GM23338 (cell line): ENCODE measurements around the gene SPATA9.

Experiments
- CREB1 ChIP-seq: fragments of 250-450 bp; sonication (Bioruptor Pico); IDR thresholded peaks from 2 replicates; pipeline ENCODE4 v1.5.0; 2020; ENCODE audit warnings: low read depth, mild to moderate bottlenecking, moderate library complexity
- EZH2 ChIP-seq: fragments of 200-600 bp; sonication (generic); IDR thresholded peaks from one replicate; pipeline ENCODE4 v1.8.0; 2017; ENCODE audit warnings: antibody characterized with exemption, mild to moderate bottlenecking, low read depth; ENCODE audit not compliant: unreplicated experiment
- EZH2phosphoT487 ChIP-seq: fragments of 200-600 bp; sonication (generic); IDR thresholded peaks from one replicate; pipeline ENCODE4 v1.8.1; 2018; ENCODE audit warnings: antibody characterized with exemption; ENCODE audit not compliant: unreplicated experiment
- JUNB ChIP-seq: IDR thresholded peaks from one replicate; pipeline ENCODE4 v1.6.1; 2016; ENCODE audit warnings: antibody characterized with exemption; ENCODE audit not compliant: unreplicated experiment
- NANOG ChIP-seq: IDR thresholded peaks from 2 replicates; pipeline ENCODE4 v1.6.1; 2016; ENCODE audit warnings: antibody characterized with exemption, borderline replicate concordance
- POLR2AphosphoS5 ChIP-seq: IDR thresholded peaks from 2 replicates; pipeline ENCODE4 v1.6.1; 2016; ENCODE audit warnings: antibody characterized with exemption, low read depth
- STAT1 ChIP-seq: IDR thresholded peaks from one replicate; pipeline ENCODE4 v1.6.1; 2016; ENCODE audit warnings: antibody characterized with exemption; ENCODE audit not compliant: unreplicated experiment
- ZNF114 ChIP-seq: fragments of 250-450 bp; sonication (Bioruptor Pico); IDR thresholded peaks from 2 replicates; pipeline ENCODE4 v1.5.0; 2020; ENCODE audit warnings: mild to moderate bottlenecking, moderate library complexity
- ZNF331 ChIP-seq: fragments of 250-450 bp; sonication (Bioruptor Pico); IDR thresholded peaks from 2 replicates; pipeline ENCODE4 v1.5.0; 2020; ENCODE audit warnings: low read depth, mild to moderate bottlenecking, moderate library complexity
- TF ChIP-seq, protein P1 (sequence below), 2 experiments: fragments of 200-600 bp in 1 of 2; sonication (generic) in 1 of 2; conservative IDR thresholded peaks; 2 replicates each; pipeline versions ENCODE4 v1.5.1 to v1.6.1; 2016 to 2017; ENCODE audit warnings: antibody characterized with exemption in 2 of 2, low read depth in 2 of 2, mild to moderate bottlenecking in 2 of 2, moderate library complexity in 1 of 2
- TF ChIP-seq, protein P2 (sequence below): IDR thresholded peaks from one replicate; pipeline ENCODE4 v1.6.1; 2018; ENCODE audit warnings: antibody characterized with exemption; ENCODE audit not compliant: unreplicated experiment
- TF ChIP-seq, protein P3 (sequence below): fragments of 250-450 bp; sonication (Bioruptor Pico); IDR thresholded peaks from 2 replicates; pipeline ENCODE4 v1.5.0; 2020; ENCODE audit warnings: mild to moderate bottlenecking, moderate library complexity

DNA sequence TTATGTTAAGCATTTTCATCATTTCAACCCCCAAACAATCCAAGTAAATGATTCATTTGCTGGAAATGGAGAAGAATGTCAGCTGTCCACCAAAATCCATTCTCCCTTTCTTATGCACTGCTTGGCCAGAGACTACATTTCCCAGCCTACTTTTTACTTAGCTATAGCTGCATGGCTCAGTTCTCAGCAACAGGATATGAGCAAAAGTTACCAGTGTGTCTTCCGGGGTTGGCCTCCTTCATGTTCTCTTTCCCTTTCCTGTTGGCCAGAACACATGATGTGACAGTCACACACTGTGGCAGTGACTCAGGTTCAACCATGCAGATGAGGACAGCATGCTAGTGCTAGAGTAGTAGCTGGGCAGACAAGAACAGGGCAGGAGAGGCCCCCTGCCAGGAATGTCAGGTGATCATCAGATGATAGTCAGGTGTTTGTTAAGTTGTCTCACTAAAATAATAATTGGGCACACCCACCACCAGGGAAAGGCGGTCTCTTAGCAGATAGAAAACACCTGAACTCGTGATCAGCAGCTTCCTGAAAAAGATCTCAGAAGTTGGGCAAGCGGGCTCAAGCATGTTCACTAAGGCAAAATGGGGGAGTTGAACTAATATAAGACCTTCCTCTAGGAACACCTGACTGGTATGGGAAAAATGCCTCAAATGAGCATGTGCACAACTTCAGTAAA is 50.7 kb downstream of the SPATA9 start:
- no peak for TF ChIP-seq POLR2AphosphoS5
- TF ChIP-seq EZH2 = no peak
- TF ChIP-seq, protein P1, sequence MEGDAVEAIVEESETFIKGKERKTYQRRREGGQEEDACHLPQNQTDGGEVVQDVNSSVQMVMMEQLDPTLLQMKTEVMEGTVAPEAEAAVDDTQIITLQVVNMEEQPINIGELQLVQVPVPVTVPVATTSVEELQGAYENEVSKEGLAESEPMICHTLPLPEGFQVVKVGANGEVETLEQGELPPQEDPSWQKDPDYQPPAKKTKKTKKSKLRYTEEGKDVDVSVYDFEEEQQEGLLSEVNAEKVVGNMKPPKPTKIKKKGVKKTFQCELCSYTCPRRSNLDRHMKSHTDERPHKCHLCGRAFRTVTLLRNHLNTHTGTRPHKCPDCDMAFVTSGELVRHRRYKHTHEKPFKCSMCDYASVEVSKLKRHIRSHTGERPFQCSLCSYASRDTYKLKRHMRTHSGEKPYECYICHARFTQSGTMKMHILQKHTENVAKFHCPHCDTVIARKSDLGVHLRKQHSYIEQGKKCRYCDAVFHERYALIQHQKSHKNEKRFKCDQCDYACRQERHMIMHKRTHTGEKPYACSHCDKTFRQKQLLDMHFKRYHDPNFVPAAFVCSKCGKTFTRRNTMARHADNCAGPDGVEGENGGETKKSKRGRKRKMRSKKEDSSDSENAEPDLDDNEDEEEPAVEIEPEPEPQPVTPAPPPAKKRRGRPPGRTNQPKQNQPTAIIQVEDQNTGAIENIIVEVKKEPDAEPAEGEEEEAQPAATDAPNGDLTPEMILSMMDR (conservative IDR thresholded peaks at IDR 0.05; ENCODE audit: low read depth in 2 of 2) = no peak
- TF ChIP-seq, protein P2, sequence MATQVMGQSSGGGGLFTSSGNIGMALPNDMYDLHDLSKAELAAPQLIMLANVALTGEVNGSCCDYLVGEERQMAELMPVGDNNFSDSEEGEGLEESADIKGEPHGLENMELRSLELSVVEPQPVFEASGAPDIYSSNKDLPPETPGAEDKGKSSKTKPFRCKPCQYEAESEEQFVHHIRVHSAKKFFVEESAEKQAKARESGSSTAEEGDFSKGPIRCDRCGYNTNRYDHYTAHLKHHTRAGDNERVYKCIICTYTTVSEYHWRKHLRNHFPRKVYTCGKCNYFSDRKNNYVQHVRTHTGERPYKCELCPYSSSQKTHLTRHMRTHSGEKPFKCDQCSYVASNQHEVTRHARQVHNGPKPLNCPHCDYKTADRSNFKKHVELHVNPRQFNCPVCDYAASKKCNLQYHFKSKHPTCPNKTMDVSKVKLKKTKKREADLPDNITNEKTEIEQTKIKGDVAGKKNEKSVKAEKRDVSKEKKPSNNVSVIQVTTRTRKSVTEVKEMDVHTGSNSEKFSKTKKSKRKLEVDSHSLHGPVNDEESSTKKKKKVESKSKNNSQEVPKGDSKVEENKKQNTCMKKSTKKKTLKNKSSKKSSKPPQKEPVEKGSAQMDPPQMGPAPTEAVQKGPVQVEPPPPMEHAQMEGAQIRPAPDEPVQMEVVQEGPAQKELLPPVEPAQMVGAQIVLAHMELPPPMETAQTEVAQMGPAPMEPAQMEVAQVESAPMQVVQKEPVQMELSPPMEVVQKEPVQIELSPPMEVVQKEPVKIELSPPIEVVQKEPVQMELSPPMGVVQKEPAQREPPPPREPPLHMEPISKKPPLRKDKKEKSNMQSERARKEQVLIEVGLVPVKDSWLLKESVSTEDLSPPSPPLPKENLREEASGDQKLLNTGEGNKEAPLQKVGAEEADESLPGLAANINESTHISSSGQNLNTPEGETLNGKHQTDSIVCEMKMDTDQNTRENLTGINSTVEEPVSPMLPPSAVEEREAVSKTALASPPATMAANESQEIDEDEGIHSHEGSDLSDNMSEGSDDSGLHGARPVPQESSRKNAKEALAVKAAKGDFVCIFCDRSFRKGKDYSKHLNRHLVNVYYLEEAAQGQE = no peak
- TF ChIP-seq CREB1 (CRISPR knock-in tag) = no peak
- TF ChIP-seq ZNF331 (CRISPR knock-in tag) = no peak
- TF ChIP-seq EZH2phosphoT487 = no peak
- no peak for TF ChIP-seq JUNB
- no peak for TF ChIP-seq STAT1
- TF ChIP-seq ZNF114 (CRISPR knock-in tag) = no peak
- no peak for TF ChIP-seq NANOG
- TF ChIP-seq, protein P3, sequence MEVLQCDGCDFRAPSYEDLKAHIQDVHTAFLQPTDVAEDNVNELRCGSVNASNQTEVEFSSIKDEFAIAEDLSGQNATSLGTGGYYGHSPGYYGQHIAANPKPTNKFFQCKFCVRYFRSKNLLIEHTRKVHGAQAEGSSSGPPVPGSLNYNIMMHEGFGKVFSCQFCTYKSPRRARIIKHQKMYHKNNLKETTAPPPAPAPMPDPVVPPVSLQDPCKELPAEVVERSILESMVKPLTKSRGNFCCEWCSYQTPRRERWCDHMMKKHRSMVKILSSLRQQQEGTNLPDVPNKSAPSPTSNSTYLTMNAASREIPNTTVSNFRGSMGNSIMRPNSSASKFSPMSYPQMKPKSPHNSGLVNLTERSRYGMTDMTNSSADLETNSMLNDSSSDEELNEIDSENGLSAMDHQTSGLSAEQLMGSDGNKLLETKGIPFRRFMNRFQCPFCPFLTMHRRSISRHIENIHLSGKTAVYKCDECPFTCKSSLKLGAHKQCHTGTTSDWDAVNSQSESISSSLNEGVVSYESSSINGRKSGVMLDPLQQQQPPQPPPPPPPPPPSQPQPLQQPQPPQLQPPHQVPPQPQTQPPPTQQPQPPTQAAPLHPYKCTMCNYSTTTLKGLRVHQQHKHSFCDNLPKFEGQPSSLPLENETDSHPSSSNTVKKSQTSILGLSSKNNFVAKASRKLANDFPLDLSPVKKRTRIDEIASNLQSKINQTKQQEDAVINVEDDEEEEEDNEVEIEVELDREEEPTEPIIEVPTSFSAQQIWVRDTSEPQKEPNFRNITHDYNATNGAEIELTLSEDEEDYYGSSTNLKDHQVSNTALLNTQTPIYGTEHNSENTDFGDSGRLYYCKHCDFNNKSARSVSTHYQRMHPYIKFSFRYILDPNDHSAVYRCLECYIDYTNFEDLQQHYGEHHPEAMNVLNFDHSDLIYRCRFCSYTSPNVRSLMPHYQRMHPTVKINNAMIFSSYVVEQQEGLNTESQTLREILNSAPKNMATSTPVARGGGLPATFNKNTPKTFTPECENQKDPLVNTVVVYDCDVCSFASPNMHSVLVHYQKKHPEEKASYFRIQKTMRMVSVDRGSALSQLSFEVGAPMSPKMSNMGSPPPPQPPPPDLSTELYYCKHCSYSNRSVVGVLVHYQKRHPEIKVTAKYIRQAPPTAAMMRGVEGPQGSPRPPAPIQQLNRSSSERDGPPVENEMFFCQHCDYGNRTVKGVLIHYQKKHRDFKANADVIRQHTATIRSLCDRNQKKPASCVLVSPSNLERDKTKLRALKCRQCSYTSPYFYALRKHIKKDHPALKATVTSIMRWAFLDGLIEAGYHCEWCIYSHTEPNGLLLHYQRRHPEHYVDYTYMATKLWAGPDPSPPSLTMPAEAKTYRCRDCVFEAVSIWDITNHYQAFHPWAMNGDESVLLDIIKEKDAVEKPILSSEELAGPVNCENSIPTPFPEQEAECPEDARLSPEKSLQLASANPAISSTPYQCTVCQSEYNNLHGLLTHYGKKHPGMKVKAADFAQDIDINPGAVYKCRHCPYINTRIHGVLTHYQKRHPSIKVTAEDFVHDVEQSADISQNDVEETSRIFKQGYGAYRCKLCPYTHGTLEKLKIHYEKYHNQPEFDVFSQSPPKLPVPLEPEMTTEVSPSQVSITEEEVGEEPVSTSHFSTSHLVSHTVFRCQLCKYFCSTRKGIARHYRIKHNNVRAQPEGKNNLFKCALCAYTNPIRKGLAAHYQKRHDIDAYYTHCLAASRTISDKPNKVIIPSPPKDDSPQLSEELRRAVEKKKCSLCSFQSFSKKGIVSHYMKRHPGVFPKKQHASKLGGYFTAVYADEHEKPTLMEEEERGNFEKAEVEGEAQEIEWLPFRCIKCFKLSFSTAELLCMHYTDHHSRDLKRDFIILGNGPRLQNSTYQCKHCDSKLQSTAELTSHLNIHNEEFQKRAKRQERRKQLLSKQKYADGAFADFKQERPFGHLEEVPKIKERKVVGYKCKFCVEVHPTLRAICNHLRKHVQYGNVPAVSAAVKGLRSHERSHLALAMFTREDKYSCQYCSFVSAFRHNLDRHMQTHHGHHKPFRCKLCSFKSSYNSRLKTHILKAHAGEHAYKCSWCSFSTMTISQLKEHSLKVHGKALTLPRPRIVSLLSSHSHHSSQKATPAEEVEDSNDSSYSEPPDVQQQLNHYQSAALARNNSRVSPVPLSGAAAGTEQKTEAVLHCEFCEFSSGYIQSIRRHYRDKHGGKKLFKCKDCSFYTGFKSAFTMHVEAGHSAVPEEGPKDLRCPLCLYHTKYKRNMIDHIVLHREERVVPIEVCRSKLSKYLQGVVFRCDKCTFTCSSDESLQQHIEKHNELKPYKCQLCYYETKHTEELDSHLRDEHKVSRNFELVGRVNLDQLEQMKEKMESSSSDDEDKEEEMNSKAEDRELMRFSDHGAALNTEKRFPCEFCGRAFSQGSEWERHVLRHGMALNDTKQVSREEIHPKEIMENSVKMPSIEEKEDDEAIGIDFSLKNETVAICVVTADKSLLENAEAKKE (CRISPR knock-in tag) = no peak
